CD8-positive, alpha-beta memory T cell (primary cell): ENCODE measurements around the gene FRMD8. TPM values are rescaled to one million over a fixed set of nuclear protein-coding genes. Genes with fewer than 3 reads are reported as not detected.

Experiments used
- CTCF ChIA-PET: fragments of 350-600 bp; sonication (Branson Sonifier 250); formaldehyde crosslinking; loops from one replicate; lab custom pipeline; 2021; ENCODE audit warnings: antibody characterized with exemption; lab: Charles Lee
- POLR2A ChIA-PET: fragments of 350-600 bp; sonication (Branson Sonifier 250); formaldehyde crosslinking; loops from one replicate; lab custom pipeline; 2021; ENCODE audit warnings: antibody characterized with exemption; lab: Charles Lee
- DNase-seq, 5 donors: peaks; one replicate each; pipeline versions ENCODE4 v3.0.0 to v3.0.0-alpha.2; 2020 to 2022; ENCODE audit warnings: mixed read lengths in 1 of 5
- H3K27ac ChIP-seq: one replicate; pipeline ENCODE4 v1.7.0; 2013; ENCODE audit warnings: low read depth, mild to moderate bottlenecking, low read length, moderate library complexity
- H3K27me3 ChIP-seq: 2 replicates; pipeline ENCODE4 v1.7.0; 2013; ENCODE audit warnings: low read length, mild to moderate bottlenecking; ENCODE audit not compliant: insufficient read depth, poor library complexity, severe bottlenecking
- H3K36me3 ChIP-seq: 2 replicates; pipeline ENCODE4 v1.7.0; 2013; ENCODE audit warnings: mild to moderate bottlenecking, low read length, moderate library complexity; ENCODE audit not compliant: insufficient read depth
- H3K4me1 ChIP-seq: 2 replicates; pipeline ENCODE4 v1.7.0; 2013; ENCODE audit warnings: mild to moderate bottlenecking, low read length, moderate library complexity; ENCODE audit not compliant: insufficient read depth
- H3K4me3 ChIP-seq: 2 replicates; pipeline ENCODE4 v1.7.0; 2013; ENCODE audit warnings: mild to moderate bottlenecking, low read length
- H3K9me3 ChIP-seq: 2 replicates; pipeline ENCODE4 v1.7.0; 2013; ENCODE audit warnings: mild to moderate bottlenecking, low read length
- H3K27ac Mint-ChIP-seq, 8 donors: one replicate each; pipeline ENCODE4 v1.8.0; 2020 to 2021; ENCODE audit warnings: mixed read lengths in 8 of 8, mild to moderate bottlenecking in 6 of 8, inconsistent platforms in 3 of 8, moderate library complexity in 3 of 8
- H3K27me3 Mint-ChIP-seq, 2 donors: one replicate each; pipeline ENCODE4 v1.8.0; 2020 to 2021; ENCODE audit warnings: mixed read lengths in 2 of 2, mild to moderate bottlenecking in 1 of 2, moderate library complexity in 1 of 2
- H3K36me3 Mint-ChIP-seq, 3 donors: one replicate each; pipeline ENCODE4 v1.8.0; 2020 to 2021; ENCODE audit warnings: mixed read lengths in 3 of 3, inconsistent platforms in 1 of 3, mild to moderate bottlenecking in 1 of 3
- H3K4me1 Mint-ChIP-seq, 3 donors: one replicate each; pipeline ENCODE4 v1.8.0; 2020 to 2021; ENCODE audit warnings: mixed read lengths in 3 of 3, inconsistent platforms in 1 of 3, mild to moderate bottlenecking in 1 of 3
- H3K4me3 Mint-ChIP-seq, 7 donors: one replicate each; pipeline ENCODE4 v1.8.0; 2020 to 2021; ENCODE audit warnings: mixed read lengths in 7 of 7, mild to moderate bottlenecking in 6 of 7, moderate library complexity in 4 of 7, inconsistent platforms in 2 of 7
- H3K9me3 Mint-ChIP-seq, 5 donors: one replicate each; pipeline ENCODE4 v1.8.0; 2020 to 2022; ENCODE audit warnings: mixed read lengths in 5 of 5, mild to moderate bottlenecking in 3 of 5, moderate library complexity in 2 of 5, inconsistent platforms in 1 of 5
- polyA plus RNA-seq: library from polyadenylated mRNA; unstranded; fragments of 300-500 nt; fragmentation: Illumina TruSeq; gene quantifications from one replicate; pipeline ENCODE4 v1.2.3, GENCODE V29; 2021
- total RNA-seq, 2 experiments: library from RNA; stranded (reverse); gene quantifications; one replicate each; pipeline ENCODE4 v1.2.3, GENCODE V29; 2021

The FRMD8 gene
- total and polyA plus RNA-seq, 3 experiments from 2014 or later: 44.9 to 60.6 (median 49.8) TPM

GRCh38 chr11:65444314-65445051 lies 58.0 kb downstream of the FRMD8 start:
- POLR2A ChIA-PET: interaction anchor here (0.6 to 1.4 kb wide), 2 partner anchors 27 to 43 kb away, joined by 3 to 4 read pairs; no protein-coding TSS in a partner anchor
- CTCF ChIA-PET: interaction anchor here (1.0 kb wide), 2 partner anchors 28 to 63 kb away, joined by 3 read pairs; no protein-coding TSS in a partner anchor
- no peaks in the 10 kb centered on the region for H3K27me3 Mint-ChIP-seq
- no peak overlapping the region for H3K4me3 ChIP-seq
- H3K27ac Mint-ChIP-seq: peak overlapping the region in 5 of 8 donors; percentile 10 to 85 (median 56)
- no peaks in the 10 kb centered on the region for H3K9me3 Mint-ChIP-seq
- H3K36me3 ChIP-seq: peaks cover 12% of the 10 kb centered on the region
- H3K36me3 Mint-ChIP-seq: peaks cover 0 to 53% (median 8%) of the 10 kb centered on the region in 3 donors
- DNase-seq: peak in 1 of 5 donors; percentile 44
- H3K4me3 Mint-ChIP-seq: peak overlapping the region in 1 of 7 donors; percentile 40
- no peaks in the 10 kb centered on the region for H3K27me3 ChIP-seq
- peaks cover 16% of the 10 kb centered on the region for H3K4me1 ChIP-seq
- peaks cover 37 to 55% (median 53%) of the 10 kb centered on the region in 3 donors for H3K4me1 Mint-ChIP-seq
- H3K27ac ChIP-seq: no peak overlapping the region
- no peaks in the 10 kb centered on the region for H3K9me3 ChIP-seq

- H3K4me3 Mint-ChIP-seq: no peak overlapping the region
- H3K27me3 Mint-ChIP-seq: no peaks in the 10 kb centered on the region
- peak overlapping the region in 5 of 8 donors; percentile 56 to 85 (median 68) for H3K27ac Mint-ChIP-seq
- ChIA-PET POLR2A (interaction anchor here (1.1 to 1.4 kb wide), 2 partner anchors 27 kb away, joined by 4 read pairs; no protein-coding TSS in a partner anchor), CTCF (interaction anchor here (1.0 kb wide), 1 partner anchor 63 kb away, joined by 3 read pairs; no protein-coding TSS in a partner anchor)
- peaks cover 33 to 48% (median 46%) of the 10 kb centered on the region in 3 donors for H3K4me1 Mint-ChIP-seq
- H3K27me3 ChIP-seq: no peaks in the 10 kb centered on the region
- H3K4me3 ChIP-seq: no peak overlapping the region
- peaks cover 15% of the 10 kb centered on the region for H3K4me1 ChIP-seq
- H3K9me3 Mint-ChIP-seq: no peaks in the 10 kb centered on the region
- H3K9me3 ChIP-seq: no peaks in the 10 kb centered on the region
- H3K36me3 ChIP-seq: peaks cover 12% of the 10 kb centered on the region
- H3K27ac ChIP-seq: no peak overlapping the region
- H3K36me3 Mint-ChIP-seq: peaks cover 0 to 49% (median 8%) of the 10 kb centered on the region in 3 donors
- DNase-seq: peak in 1 of 5 donors; percentile 34
Measured at GRCh38 chr11:65445101-65445603, 58.7 kb downstream of the FRMD8 start.

GRCh38 chr11:65445604-65446445 lies 59.4 kb downstream of the FRMD8 start:
- Mint-ChIP-seq H3K9me3 (no peaks in the 10 kb centered on the region), H3K27ac (peak overlapping the region in 4 of 8 donors; percentile 6 to 75 (median 48))
- no peaks in the 10 kb centered on the region for H3K27me3 ChIP-seq

GRCh38 chr11:65446446-65447277 lies 60.2 kb downstream of the FRMD8 start:
- H3K36me3 ChIP-seq: peaks cover 12% of the 10 kb centered on the region
- H3K27ac Mint-ChIP-seq: peak overlapping the region in 7 of 8 donors; percentile 6 to 79 (median 54)
- peak in 1 of 5 donors; percentile 44 for DNase-seq
- ChIA-PET CTCF (interaction anchor here (0.7 kb wide), 1 partner anchor 130 kb away, joined by 3 read pairs; no protein-coding TSS in a partner anchor), POLR2A (interaction anchor here (0.5 to 2.0 kb wide), 7 partner anchors 9 to 50 kb away, joined by 3 to 7 read pairs (median 6); partner anchors contain the start of gene NEAT1)
- peaks cover 23 to 33% (median 33%) of the 10 kb centered on the region in 3 donors for H3K4me1 Mint-ChIP-seq
- no peaks in the 10 kb centered on the region for H3K27me3 Mint-ChIP-seq
- no peaks in the 10 kb centered on the region for H3K9me3 Mint-ChIP-seq
- no peak overlapping the region for H3K27ac ChIP-seq
- no peak overlapping the region for H3K4me3 Mint-ChIP-seq
- peaks cover 0 to 41% (median 4%) of the 10 kb centered on the region in 3 donors for H3K36me3 Mint-ChIP-seq
- no peaks in the 10 kb centered on the region for H3K27me3 ChIP-seq
- H3K4me1 ChIP-seq: peaks cover 3% of the 10 kb centered on the region
- H3K4me3 ChIP-seq: no peak overlapping the region
- H3K9me3 ChIP-seq: no peaks in the 10 kb centered on the region

More at GRCh38 chr11:65445604-65446445, 59.4 kb downstream of the FRMD8 start:
- Mint-ChIP-seq H3K27me3 (no peaks in the 10 kb centered on the region), H3K4me1 (peaks cover 29 to 42% (median 39%) of the 10 kb centered on the region in 3 donors), H3K4me3 (no peak overlapping the region), H3K36me3 (peaks cover 0 to 45% (median 7%) of the 10 kb centered on the region in 3 donors)
- no peak overlapping the region for H3K4me3 ChIP-seq
- no peaks in the 10 kb centered on the region for H3K9me3 ChIP-seq
- H3K4me1 ChIP-seq: peaks cover 9% of the 10 kb centered on the region
- ChIA-PET CTCF (interaction anchor here (0.7 to 1.0 kb wide), 2 partner anchors 64 to 130 kb away, joined by 3 read pairs; no protein-coding TSS in a partner anchor), POLR2A (interaction anchor here (0.5 to 2.0 kb wide), 6 partner anchors 21 to 51 kb away, joined by 3 to 7 read pairs (median 5); partner anchors contain the start of gene NEAT1)
- peaks cover 12% of the 10 kb centered on the region for H3K36me3 ChIP-seq
- DNase-seq: peak in 1 of 5 donors; percentile 37
- no peak overlapping the region for H3K27ac ChIP-seq

GRCh38 chr11:65448074-65448417 lies 61.6 kb downstream of the FRMD8 start:
- H3K4me1 ChIP-seq: no peaks in the 10 kb centered on the region
- H3K4me1 Mint-ChIP-seq: peaks cover 12 to 19% (median 19%) of the 10 kb centered on the region in 3 donors
- no peak overlapping the region for H3K4me3 ChIP-seq
- peak overlapping the region in 6 of 8 donors; percentile 5 to 77 (median 49) for H3K27ac Mint-ChIP-seq
- H3K27ac ChIP-seq: no peak overlapping the region
- no peak for DNase-seq
- no peaks in the 10 kb centered on the region for H3K9me3 Mint-ChIP-seq
- H3K27me3 ChIP-seq: no peaks in the 10 kb centered on the region
- no peaks in the 10 kb centered on the region for H3K9me3 ChIP-seq
- no peaks in the 10 kb centered on the region for H3K27me3 Mint-ChIP-seq
- peaks cover 0 to 30% (median 3%) of the 10 kb centered on the region in 3 donors for H3K36me3 Mint-ChIP-seq
- H3K36me3 ChIP-seq: peaks cover 12% of the 10 kb centered on the region
- no peak overlapping the region for H3K4me3 Mint-ChIP-seq
- POLR2A ChIA-PET: interaction anchor here (2.0 kb wide), 1 partner anchor 26 kb away, joined by 7 read pairs; the partner anchor contains the start of gene NEAT1
- CTCF ChIA-PET: no interaction called here

- ChIA-PET POLR2A (interaction anchor here (1.2 kb wide), 1 partner anchor 50 kb away, joined by 4 read pairs; the partner anchor contains the start of gene MALAT1), CTCF (interaction anchor here (1.4 kb wide), 1 partner anchor 51 kb away, joined by 3 read pairs; the partner anchor contains the start of gene MALAT1)
- Histone ChIP-seq H3K27ac (no peak overlapping the region), H3K4me1 (no peaks in the 10 kb centered on the region), H3K9me3 (no peaks in the 10 kb centered on the region), H3K27me3 (no peaks in the 10 kb centered on the region), H3K4me3 (no peak overlapping the region), H3K36me3 (peaks cover 12% of the 10 kb centered on the region)
- peak in 1 of 5 donors; percentile 33 for DNase-seq
- Mint-ChIP-seq H3K27me3 (no peaks in the 10 kb centered on the region), H3K27ac (peak overlapping the region in 6 of 8 donors; percentile 42 to 96 (median 51)), H3K4me3 (no peak overlapping the region), H3K4me1 (peaks cover 7 to 14% (median 14%) of the 10 kb centered on the region in 3 donors), H3K9me3 (no peaks in the 10 kb centered on the region), H3K36me3 (peaks cover 0 to 25% (median 0%) of the 10 kb centered on the region in 3 donors)
Measured at GRCh38 chr11:65448418-65449105, 62.1 kb downstream of the FRMD8 start.
